HL-60 (cell line): ENCODE measurements around the gene TAP2.
A peak's percentile ranks its signal among the peaks of the same experiment; 100 is the strongest.

Experiments used
- DNase-seq, 2 experiments: peaks; one replicate each; pipeline ENCODE4 v3.0.0-alpha.2; 2010 to 2020; ENCODE audit warnings: low read depth in 1 of 2, low spot score in 1 of 2
- H3K27ac ChIP-seq: fragments of 250-450 bp; sonication (Bioruptor Pico); replicated peaks from 2 replicates; pipeline ENCODE4 v1.5.1; 2020; ENCODE audit warnings: mild to moderate bottlenecking, moderate library complexity
- H3K27me3 ChIP-seq: fragments of 250-450 bp; sonication (Bioruptor Pico); 2 replicates; pipeline ENCODE4 v1.5.1; 2021; ENCODE audit warnings: mild to moderate bottlenecking, moderate library complexity; ENCODE audit not compliant: insufficient read depth, poor library complexity, severe bottlenecking
- H3K4me3 ChIP-seq: replicated peaks from 2 replicates; pipeline ENCODE4 v1.5.1; 2011; ENCODE audit warnings: mild to moderate bottlenecking, control low read depth, low read length; ENCODE audit not compliant: insufficient read depth
- GABPA ChIP-seq: IDR thresholded peaks from 2 replicates; pipeline ENCODE4 v1.6.1; 2012; ENCODE audit warnings: low read depth
- POLR2AphosphoS5 ChIP-seq: IDR thresholded peaks from 2 replicates; pipeline ENCODE4 v1.6.1; 2012; ENCODE audit warnings: low read depth
- SPI1 ChIP-seq: IDR thresholded peaks from 2 replicates; pipeline ENCODE4 v1.6.1; 2012; ENCODE audit warnings: low read depth, mild to moderate bottlenecking, borderline replicate concordance
- TF ChIP-seq, protein P1 (sequence below): IDR thresholded peaks from 2 replicates; pipeline ENCODE4 v1.6.1; 2012; ENCODE audit warnings: low read depth; ENCODE audit not compliant: insufficient replicate concordance
- TF ChIP-seq, protein P2 (sequence below): IDR thresholded peaks from one replicate; pipeline ENCODE4 v1.5.1; 2011; ENCODE audit warnings: low read length, control low read depth, inconsistent platforms; ENCODE audit not compliant: insufficient read depth

Gene TAP2

DNA sequence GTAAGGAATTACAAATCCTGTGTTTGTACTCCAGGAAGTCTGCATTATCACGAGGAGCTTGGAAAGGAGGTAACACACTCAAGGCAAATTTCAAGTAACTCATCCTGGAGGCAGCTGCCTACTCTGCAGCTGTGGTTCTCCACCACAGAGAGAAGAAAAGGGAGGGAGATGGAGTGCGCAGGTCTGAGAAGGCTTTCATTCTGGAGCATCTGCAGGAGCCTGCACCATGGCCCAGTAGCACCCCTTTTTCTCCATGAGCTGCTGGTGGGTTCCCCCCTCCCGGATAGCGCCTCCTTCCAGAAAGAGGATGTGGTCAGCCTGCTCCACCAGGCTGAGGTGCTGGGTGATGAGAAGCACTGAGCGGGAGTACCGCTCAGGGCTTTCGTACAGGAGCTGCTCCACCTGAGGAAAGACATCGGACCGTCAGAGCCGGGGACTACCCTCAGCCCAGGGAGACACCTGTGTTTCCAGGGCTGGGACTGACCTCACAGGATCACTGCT lies 6.9 kb upstream of the TAP2 start:
- TF ChIP-seq GABPA: no peak
- TF ChIP-seq POLR2AphosphoS5: peak; percentile 24; the same call in 1 of the 2 replicates
- peak; percentile 95 for TF ChIP-seq SPI1
- H3K4me3 ChIP-seq: peak overlapping the region; percentile 71
- no peaks in the 10 kb centered on the region for H3K27me3 ChIP-seq
- peak; percentile 68 to 90 for DNase-seq
- H3K27ac ChIP-seq: peak overlapping the region; percentile 91

DNA sequence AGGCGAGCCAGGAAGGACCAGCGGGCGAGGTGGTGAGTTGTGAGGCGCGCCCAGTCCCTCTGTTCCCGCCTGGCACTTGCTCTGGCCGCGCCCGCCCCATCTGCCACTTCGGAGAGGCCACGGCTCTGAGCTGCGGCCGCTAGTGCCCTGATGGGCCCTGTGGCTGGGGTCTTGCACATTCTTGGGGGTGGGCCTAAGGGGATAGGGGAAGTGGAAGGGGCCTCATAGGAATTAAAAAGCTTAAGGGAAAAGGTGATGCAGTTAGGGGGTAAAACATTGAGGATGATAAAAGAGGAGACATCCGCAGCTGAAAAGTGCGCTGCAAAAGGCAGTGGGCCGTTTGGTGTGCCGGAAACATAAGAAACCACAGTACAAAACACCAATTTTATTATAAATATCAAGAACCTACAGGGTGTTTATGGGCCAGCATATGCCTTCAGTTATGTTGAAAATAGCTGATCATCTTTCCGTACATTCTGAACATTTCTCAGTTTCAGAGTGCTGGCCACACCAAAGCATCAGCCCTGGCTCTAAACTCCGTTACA lies 6.4 kb upstream of the TAP2 start:
- TF ChIP-seq POLR2AphosphoS5 (peak; percentile 63; the same call in 1 of the 2 replicates), SPI1 (peak; percentile 52; the same call in 1 of the 2 replicates)
- TF ChIP-seq, protein P1, sequence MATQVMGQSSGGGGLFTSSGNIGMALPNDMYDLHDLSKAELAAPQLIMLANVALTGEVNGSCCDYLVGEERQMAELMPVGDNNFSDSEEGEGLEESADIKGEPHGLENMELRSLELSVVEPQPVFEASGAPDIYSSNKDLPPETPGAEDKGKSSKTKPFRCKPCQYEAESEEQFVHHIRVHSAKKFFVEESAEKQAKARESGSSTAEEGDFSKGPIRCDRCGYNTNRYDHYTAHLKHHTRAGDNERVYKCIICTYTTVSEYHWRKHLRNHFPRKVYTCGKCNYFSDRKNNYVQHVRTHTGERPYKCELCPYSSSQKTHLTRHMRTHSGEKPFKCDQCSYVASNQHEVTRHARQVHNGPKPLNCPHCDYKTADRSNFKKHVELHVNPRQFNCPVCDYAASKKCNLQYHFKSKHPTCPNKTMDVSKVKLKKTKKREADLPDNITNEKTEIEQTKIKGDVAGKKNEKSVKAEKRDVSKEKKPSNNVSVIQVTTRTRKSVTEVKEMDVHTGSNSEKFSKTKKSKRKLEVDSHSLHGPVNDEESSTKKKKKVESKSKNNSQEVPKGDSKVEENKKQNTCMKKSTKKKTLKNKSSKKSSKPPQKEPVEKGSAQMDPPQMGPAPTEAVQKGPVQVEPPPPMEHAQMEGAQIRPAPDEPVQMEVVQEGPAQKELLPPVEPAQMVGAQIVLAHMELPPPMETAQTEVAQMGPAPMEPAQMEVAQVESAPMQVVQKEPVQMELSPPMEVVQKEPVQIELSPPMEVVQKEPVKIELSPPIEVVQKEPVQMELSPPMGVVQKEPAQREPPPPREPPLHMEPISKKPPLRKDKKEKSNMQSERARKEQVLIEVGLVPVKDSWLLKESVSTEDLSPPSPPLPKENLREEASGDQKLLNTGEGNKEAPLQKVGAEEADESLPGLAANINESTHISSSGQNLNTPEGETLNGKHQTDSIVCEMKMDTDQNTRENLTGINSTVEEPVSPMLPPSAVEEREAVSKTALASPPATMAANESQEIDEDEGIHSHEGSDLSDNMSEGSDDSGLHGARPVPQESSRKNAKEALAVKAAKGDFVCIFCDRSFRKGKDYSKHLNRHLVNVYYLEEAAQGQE: no peak
- TF ChIP-seq, protein P2, sequence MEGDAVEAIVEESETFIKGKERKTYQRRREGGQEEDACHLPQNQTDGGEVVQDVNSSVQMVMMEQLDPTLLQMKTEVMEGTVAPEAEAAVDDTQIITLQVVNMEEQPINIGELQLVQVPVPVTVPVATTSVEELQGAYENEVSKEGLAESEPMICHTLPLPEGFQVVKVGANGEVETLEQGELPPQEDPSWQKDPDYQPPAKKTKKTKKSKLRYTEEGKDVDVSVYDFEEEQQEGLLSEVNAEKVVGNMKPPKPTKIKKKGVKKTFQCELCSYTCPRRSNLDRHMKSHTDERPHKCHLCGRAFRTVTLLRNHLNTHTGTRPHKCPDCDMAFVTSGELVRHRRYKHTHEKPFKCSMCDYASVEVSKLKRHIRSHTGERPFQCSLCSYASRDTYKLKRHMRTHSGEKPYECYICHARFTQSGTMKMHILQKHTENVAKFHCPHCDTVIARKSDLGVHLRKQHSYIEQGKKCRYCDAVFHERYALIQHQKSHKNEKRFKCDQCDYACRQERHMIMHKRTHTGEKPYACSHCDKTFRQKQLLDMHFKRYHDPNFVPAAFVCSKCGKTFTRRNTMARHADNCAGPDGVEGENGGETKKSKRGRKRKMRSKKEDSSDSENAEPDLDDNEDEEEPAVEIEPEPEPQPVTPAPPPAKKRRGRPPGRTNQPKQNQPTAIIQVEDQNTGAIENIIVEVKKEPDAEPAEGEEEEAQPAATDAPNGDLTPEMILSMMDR: no peak
- no peaks in the 10 kb centered on the region for H3K27me3 ChIP-seq
- peak overlapping the region; percentile 91 for H3K27ac ChIP-seq
- DNase-seq: no peak
- H3K4me3 ChIP-seq: peak overlapping the region; percentile 71

DNA sequence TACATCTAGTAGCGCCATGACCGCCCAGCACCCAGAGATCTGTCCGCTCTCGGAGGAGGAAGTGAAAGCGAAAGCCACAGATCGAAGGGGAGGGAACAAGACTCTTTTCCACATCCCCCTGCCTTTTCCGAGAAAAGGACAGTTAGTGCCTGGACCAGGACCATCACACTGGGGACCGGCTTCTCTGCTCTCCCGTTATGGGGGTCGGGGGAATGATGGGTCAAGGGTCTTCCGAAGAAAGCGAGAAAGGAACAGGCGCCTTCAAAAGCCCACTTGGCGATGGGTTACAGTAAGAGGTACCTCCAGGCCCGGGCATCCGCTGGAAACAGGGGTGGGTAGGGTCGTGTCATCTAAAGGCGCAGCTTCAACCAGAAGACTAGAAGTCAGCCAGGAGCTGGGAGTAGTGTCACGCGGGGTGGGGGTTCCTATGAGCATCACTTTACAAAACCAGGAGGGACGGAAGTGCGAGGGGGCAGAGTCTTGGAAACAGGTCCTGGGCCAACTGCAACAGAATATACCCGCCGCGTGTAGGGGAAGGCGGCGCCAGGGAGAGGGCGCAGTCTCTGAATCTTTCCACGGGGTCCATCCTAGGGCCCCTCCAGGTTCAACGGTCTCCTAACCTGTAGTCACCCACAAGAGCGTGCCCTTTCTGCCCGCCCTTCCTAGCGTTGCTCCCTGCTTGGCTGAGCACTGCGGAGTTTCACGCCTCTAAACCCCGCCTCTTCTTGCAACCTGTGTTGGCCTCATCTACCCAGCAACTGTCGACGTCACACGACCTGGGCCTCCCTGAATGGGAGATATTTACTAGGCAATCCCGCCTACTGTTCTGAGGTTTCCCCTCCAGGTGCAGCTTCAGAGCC lies 5.7 kb upstream of the TAP2 start, which contains the start of gene PSMB8:
Gene PSMB8, minus strand, starts transcription at position 69 of the 860 bp plus-strand sequence. Its CDS starts 51 bp downstream, at position 18.
- Histone ChIP-seq H3K27me3 (no peaks in the 10 kb centered on the region), H3K4me3 (peak within 1 kb of the TSS; percentile 71), H3K27ac (peak within 1 kb of the TSS; percentile 91)
- TF ChIP-seq, protein P2: no peak
- TF ChIP-seq, protein P1: peak; percentile 47
- TF ChIP-seq SPI1 (peak; percentile 89), GABPA (no peak), POLR2AphosphoS5 (peak; percentile 73)
- DNase-seq: peak; percentile 93 to 99
